GM18858 (cell line): ENCODE results near the gene ACSS1.

Experiments
- ATAC-seq: cut with Tn5 transposase; IDR thresholded peaks from one replicate; pipeline ENCODE4 v1.9.1; 2021; ENCODE audit not compliant: unreplicated experiment

The ACSS1 gene

GRCh38 chr20:24980291-24981053 lies 77.5 kb downstream of the ACSS1 start:
- ATAC-seq = no peak

GRCh38 chr20:24979036-24979960 lies 78.6 kb downstream of the ACSS1 start:
- ATAC-seq = no peak

- ATAC-seq = no peak
These were observed 79.4 kb downstream of the ACSS1 start for GRCh38 chr20:24978513-24978912.

- ATAC-seq = no peak
These were observed 80.1 kb downstream of the ACSS1 start for GRCh38 chr20:24977797-24978196.

- no peak for ATAC-seq
These were observed 80.6 kb downstream of the ACSS1 start for GRCh38 chr20:24977336-24977735.

- ATAC-seq = no peak
These were observed 85.6 kb downstream of the ACSS1 start for GRCh38 chr20:24972341-24972740.

- ATAC-seq = no peak
These were observed 86.4 kb downstream of the ACSS1 start for GRCh38 chr20:24971376-24972101.

GRCh38 chr20:24970754-24971153 lies 87.2 kb downstream of the ACSS1 start:
- no peak for ATAC-seq

- ATAC-seq = no peak
These were observed 87.8 kb downstream of the ACSS1 start for GRCh38 chr20:24970030-24970553.

- ATAC-seq = no peak
These were observed 88.5 kb downstream of the ACSS1 start for GRCh38 chr20:24969186-24970029.

GRCh38 chr20:24968278-24968800 lies 89.6 kb downstream of the ACSS1 start:
- no peak for ATAC-seq

- ATAC-seq = no peak
These were observed 91.5 kb downstream of the ACSS1 start for GRCh38 chr20:24966317-24967012.

GRCh38 chr20:24965065-24965919 lies 92.6 kb downstream of the ACSS1 start:
- no peak for ATAC-seq

- no peak for ATAC-seq
These were observed 93.5 kb downstream of the ACSS1 start for GRCh38 chr20:24964506-24964840.

GRCh38 chr20:24963672-24964505 lies 94.0 kb downstream of the ACSS1 start:
- ATAC-seq = no peak

GRCh38 chr20:24962510-24962909 lies 95.4 kb downstream of the ACSS1 start:
- ATAC-seq = no peak

- no peak for ATAC-seq
These were observed 95.8 kb downstream of the ACSS1 start for GRCh38 chr20:24962182-24962492.
